ENCODE results near the gene HERPUD1.
"Not testable (repeated sequence)": the region's sequence is repeated elsewhere in the genome, so short reads cannot be mapped to it uniquely, and the experiment has no call there.

HERPUD1 gene

GRCh38 chr16:56956756-56957155 lies 24.8 kb downstream of the HERPUD1 start:
- DNase-seq (ENCODE audit: low read depth in 2 of 2): no peak

- DNase-seq (ENCODE audit: low read depth in 2 of 2): no peak
These were observed 28.8 kb downstream of the HERPUD1 start for GRCh38 chr16:56960681-56961281.

- DNase-seq (ENCODE audit: low read depth in 2 of 2): no peak
These were observed 29.4 kb downstream of the HERPUD1 start for GRCh38 chr16:56961386-56961785.

- DNase-seq (ENCODE audit: low read depth in 2 of 2): no peak
These were observed 29.9 kb downstream of the HERPUD1 start, which contains the start of gene CETP for GRCh38 chr16:56961851-56962281. TSS of gene CETP (plus strand) at chr16:56961950. CDS start at chr16:56961980, 30 bp downstream.

- peak; percentile 76 to 83 for DNase-seq (ENCODE audit: low read depth in 2 of 2)
These were observed 32.6 kb downstream of the HERPUD1 start for GRCh38 chr16:56964243-56965148.

- no peak for DNase-seq (ENCODE audit: low read depth in 2 of 2)
These were observed 33.5 kb downstream of the HERPUD1 start for GRCh38 chr16:56965149-56966092.

- DNase-seq (ENCODE audit: low read depth in 2 of 2): no peak
These were observed 34.1 kb downstream of the HERPUD1 start for GRCh38 chr16:56966093-56966475.

GRCh38 chr16:56967733-56968132 lies 35.8 kb downstream of the HERPUD1 start:
- no peak for DNase-seq (ENCODE audit: low read depth in 2 of 2)

GRCh38 chr16:56969769-56970168 lies 37.8 kb downstream of the HERPUD1 start:
- no peak for DNase-seq (ENCODE audit: low read depth in 2 of 2)

GRCh38 chr16:56970934-56971767 lies 39.2 kb downstream of the HERPUD1 start:
- DNase-seq (ENCODE audit: low read depth in 2 of 2): no peak

GRCh38 chr16:56971768-56972043 lies 39.8 kb downstream of the HERPUD1 start:
- DNase-seq (ENCODE audit: low read depth in 2 of 2): no peak

- DNase-seq (ENCODE audit: low read depth in 2 of 2): no peak
These were observed 40.7 kb downstream of the HERPUD1 start for GRCh38 chr16:56972403-56973293.

GRCh38 chr16:56973294-56973689 lies 41.4 kb downstream of the HERPUD1 start:
- DNase-seq (ENCODE audit: low read depth in 2 of 2): no peak

- DNase-seq (ENCODE audit: low read depth in 2 of 2): not testable (repeated sequence)
These were observed 42.0 kb downstream of the HERPUD1 start for GRCh38 chr16:56973899-56974298.

GRCh38 chr16:56974549-56975300 lies 42.8 kb downstream of the HERPUD1 start:
- DNase-seq (ENCODE audit: low read depth in 2 of 2): no peak

GRCh38 chr16:56975714-56976113 lies 43.8 kb downstream of the HERPUD1 start:
- no peak for DNase-seq (ENCODE audit: low read depth in 2 of 2)

GRCh38 chr16:56977216-56977615 lies 45.3 kb downstream of the HERPUD1 start:
- DNase-seq (ENCODE audit: low read depth in 2 of 2): no peak

- DNase-seq (ENCODE audit: low read depth in 2 of 2): no peak
These were observed 46.0 kb downstream of the HERPUD1 start for GRCh38 chr16:56977823-56978430.

GRCh38 chr16:56980201-56980535 lies 48.2 kb downstream of the HERPUD1 start:
- no peak for DNase-seq (ENCODE audit: low read depth in 2 of 2)
